DMS 273 (cell line): ENCODE measurements around the gene CBY2.
"Not testable (repeated sequence)": the region's sequence is repeated elsewhere in the genome, so short reads cannot be mapped to it uniquely, and the experiment has no call there.

ENCODE experiments used
- DNase-seq: peaks from one replicate; lab custom pipeline; 2025; ENCODE audit not compliant: unreplicated experiment; lab: John Stamatoyannopoulos, UW

CBY2 gene, protein sequence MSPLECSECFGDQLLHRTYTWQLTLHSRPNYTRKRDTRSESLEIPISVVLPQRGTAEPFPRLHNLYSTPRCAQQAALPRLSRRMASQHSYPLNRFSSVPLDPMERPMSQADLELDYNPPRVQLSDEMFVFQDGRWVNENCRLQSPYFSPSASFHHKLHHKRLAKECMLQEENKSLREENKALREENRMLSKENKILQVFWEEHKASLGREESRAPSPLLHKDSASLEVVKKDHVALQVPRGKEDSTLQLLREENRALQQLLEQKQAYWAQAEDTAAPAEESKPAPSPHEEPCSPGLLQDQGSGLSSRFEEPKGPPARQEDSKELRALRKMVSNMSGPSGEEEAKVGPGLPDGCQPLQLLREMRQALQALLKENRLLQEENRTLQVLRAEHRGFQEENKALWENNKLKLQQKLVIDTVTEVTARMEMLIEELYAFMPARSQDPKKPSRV

GRCh38 chr13:45702088-45702487 is at the start of gene CBY2:
CBY2 (plus strand) TSS chr13:45702320; CDS start chr13:45702391, 71 bp downstream.
- DNase-seq, result no peak

- no peak for DNase-seq
Measured at GRCh38 chr13:45654633-45655349, 47.3 kb upstream of the CBY2 start.

- no peak for DNase-seq
Measured at GRCh38 chr13:45658586-45659235, 43.4 kb upstream of the CBY2 start.

DNA sequence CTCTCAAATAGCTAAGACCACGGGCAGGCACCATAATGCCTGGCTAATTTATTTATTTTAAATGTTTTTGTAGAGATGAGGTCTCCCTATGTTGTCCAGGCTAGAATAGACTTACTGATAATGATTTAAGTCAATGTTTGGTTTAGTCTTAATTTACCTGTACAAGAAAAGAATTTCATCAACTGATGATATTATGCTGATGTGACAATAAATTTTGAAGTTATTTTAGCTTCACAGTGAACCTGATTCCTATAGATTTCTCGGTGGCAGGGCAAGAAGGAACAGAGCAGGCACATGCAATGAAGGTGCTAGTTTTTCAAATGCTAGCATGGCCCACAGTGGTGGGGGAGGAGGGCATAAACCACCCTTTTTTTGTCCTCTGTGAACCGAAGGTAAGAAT is 42.6 kb upstream of the CBY2 start:
- no peak for DNase-seq

GRCh38 chr13:45660458-45660857 is 41.7 kb upstream of the CBY2 start:
- not testable (repeated sequence) for DNase-seq

- DNase-seq, result no peak
Measured at GRCh38 chr13:45662162-45662561, 40.0 kb upstream of the CBY2 start.

- not testable (repeated sequence) for DNase-seq
Measured at GRCh38 chr13:45662903-45663302, 39.2 kb upstream of the CBY2 start.

- DNase-seq, result not testable (repeated sequence)
Measured at GRCh38 chr13:45669626-45670025, 32.5 kb upstream of the CBY2 start.

- peak; percentile 63 for DNase-seq
Measured at GRCh38 chr13:45670189-45670885, 31.8 kb upstream of the CBY2 start.

DNA sequence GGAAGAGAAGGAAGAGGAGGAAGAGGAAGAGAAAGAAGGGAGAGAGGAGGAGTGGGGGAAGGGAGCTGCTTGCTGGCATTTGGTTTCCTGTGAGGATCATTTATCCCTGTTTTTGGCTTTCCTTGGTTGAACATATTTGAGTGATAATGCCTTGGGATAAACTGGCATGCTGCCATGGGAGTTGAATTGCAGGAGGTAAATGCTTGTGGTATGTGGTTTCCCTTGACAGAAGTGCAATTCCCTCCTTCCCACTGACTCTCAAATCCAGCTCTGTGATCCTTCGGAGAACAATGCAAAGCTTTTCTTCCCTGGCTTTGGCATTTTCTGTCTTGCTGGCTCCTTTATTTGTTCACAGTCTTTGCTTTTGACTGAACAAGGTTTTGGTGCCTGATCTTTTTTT is 27.2 kb upstream of the CBY2 start:
- peak; percentile 49 for DNase-seq

DNA sequence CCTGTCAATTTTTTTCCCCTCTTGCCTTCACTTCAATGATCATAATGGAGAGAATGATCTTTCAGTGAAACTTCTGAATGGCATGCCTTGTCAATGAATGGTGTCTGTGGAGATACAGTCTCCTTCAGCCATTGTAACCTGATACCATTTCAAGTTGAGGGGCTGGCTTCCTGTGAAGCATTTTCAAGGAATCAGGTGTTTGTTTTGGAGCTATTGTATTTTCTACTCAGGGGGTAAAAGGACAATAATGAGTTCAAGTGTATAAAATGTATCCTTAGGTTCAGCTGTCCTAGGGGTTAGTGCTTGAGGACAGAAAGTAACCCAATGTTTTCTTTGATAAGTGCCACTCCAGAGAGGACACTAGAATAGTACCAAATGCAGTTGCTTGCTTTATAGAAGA is 23.8 kb upstream of the CBY2 start:
- DNase-seq, result no peak

DNA sequence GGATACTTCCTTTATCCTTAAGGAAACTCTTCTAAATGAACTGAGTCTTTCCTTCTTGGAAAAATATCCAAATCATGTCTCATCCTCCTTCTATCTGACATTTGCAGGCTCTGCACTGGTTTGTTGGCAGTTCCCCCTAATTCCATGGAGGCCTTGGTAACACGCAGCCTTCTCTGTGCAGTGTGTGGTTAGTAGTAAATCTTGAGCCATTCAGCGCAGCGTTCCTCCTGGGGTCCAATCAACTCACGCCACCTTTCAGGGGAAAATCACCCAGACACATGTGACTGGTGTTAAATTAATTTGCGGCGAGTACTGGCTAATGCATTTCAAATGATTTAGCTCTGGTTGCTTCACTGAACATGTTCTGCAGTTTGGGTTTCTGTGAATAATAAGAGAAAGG is 21.0 kb upstream of the CBY2 start:
- no peak for DNase-seq

DNA sequence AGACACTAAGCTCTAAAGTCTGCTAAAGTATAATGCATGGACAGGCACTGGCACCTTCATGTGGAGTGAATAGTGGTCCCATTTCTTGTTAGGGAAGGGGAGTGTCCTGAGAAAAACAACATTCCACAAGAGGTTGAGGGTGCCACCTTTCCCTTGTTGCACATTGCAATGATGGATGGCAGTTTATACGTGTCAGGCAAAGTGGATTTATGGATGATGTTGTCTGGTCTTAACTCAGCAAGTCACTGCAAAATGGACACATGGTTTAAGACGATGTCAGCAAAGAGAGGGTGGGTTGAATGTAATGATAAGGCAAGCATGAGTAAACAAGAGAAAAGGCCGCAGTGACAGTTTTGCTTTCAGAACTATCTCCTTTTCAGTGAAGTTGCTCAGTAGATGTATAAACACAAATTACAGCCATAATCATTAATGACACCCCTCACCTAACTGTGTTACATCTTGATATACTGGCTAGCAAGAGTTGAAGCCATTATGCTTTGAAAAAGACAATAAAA is 19.6 kb upstream of the CBY2 start:
- DNase-seq, result no peak

DNA sequence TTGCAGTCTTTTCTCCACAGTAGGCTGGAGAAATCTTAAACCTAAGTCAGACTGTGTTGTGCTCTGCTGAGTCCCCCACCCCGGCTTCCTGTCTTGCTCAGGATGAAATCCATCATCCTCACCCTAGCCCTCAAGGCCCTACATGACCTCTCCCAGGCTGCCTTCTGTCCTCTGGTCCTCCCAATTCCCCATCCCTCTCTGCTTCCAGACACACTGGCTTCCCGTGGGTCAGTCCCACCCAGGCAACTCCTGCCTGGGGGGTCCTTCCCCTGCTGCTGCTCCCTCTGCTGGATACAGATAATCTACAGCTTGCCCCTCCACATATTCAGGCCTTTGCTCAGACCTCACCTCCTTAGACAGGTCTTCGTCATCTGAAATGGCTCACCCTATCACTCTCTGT is 18.4 kb upstream of the CBY2 start:
- DNase-seq, result peak; percentile 13

DNA sequence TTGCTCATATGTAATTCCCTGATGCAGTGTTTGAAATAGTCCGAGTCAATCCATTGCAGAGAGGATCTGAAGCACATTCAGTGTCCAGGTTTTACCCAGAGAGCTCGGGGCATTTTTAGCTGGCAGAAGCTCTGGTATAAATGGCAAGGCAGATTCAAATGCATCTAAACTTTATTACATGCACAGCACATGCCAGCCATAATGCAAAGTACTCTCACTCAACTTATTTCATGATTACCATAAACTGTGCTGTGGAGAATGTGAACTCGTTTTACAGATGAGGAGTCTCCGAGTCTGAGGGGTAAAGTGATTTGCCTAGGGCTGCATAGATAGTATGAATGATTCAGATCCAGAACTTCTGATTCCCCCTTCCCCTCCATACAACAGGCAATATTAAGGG is 13.5 kb upstream of the CBY2 start:
- no peak for DNase-seq

GRCh38 chr13:45690636-45691035 is 11.5 kb upstream of the CBY2 start:
- DNase-seq, result no peak

- DNase-seq, result no peak
Measured at GRCh38 chr13:45691251-45691650, 10.9 kb upstream of the CBY2 start.

GRCh38 chr13:45691667-45692066 is 10.5 kb upstream of the CBY2 start:
- DNase-seq, result no peak

DNA sequence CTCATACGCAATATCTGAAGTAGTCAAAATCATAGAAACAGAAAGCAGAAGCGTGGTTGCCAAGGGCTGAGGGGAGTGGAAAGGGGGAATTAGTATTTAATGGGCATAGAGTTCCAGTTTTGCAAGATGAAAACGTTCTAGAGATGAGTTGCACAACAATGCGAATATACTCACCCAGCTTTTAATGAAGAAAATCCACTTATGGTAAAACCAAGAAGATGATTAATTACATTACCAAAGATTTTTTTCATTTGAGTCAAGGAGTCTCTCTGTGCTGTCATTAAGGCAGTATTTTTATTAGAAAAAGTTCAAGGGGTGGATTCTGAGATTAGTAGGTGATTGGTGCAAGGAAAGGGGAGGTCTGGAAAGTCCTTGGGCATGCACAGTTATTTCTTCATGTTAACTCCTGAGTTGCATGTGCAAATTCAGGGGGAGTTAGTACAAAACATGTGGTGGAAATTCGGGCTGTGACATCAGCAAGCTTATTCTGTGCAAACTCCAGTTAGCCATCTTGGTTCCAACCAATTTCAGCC is 6.9 kb upstream of the CBY2 start:
- DNase-seq, result no peak

DNA sequence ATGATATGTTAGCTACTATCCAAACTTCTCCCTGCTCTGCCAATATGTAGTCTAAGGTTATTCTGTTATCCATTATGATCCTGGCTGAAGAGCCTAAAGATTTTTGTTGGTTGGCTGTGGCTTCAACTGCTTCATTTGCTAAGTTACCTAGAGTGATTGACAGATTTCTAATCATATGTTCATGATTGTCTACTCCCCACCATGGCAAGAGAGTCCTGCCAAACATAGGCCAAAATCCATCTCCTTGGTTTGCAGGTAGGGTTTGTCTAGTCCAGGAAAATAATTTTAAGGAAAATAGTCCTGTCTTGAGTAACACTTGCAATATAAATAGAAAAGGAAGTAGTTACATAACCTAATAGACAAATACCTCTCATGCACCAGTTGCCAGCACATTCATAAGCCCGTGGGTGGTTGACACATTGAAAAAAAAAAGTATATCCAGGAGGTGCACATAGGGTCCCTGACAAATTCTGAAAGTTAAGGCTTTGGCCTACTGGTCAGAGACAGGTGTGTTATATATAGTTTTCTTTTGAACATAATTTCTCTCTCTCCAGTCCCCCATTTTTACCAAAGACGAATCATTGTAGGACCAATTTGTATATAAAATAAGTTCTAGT is 5.4 kb upstream of the CBY2 start:
- DNase-seq, result no peak
